ENCODE data around the gene ZNF223. TPM values are rescaled to one million over a fixed set of nuclear protein-coding genes. Genes with fewer than 3 reads are reported as not detected.

ZNF223 gene
- total RNA-seq, 5 donors from 2014 or later (not counting 1 experiment from before 2014, with no cell fraction given): 2.5 to 6.8 (median 5.9) TPM

- no peak overlapping the region for H3K27ac ChIP-seq (ENCODE audit: low read length)
- ChIA-PET CTCF (no interaction called here), POLR2A (no interaction called here)
- peaks cover 12 to 43% of the 10 kb centered on the region in 2 donors for H3K36me3 ChIP-seq (ENCODE audit: control insufficient read depth in 2 of 2, extremely low read depth in 1 of 2, insufficient read depth in 1 of 2, low read length in 1 of 2)
- Mint-ChIP-seq H3K4me1 (peaks cover 20 to 34% (median 32%) of the 10 kb centered on the region in 3 donors), H3K27me3 (peaks cover 3% of the 10 kb centered on the region in 2 donors), H3K36me3 (peaks cover 58% of the 10 kb centered on the region), H3K4me3 (peak overlapping the region; percentile 5 to 98 (median 92)), H3K9me3 (peaks cover 25 to 45% (median 25%) of the 10 kb centered on the region in 3 donors), H3K27ac (no peak overlapping the region)
- peaks cover 6 to 7% of the 10 kb centered on the region in 2 experiments for H3K4me1 ChIP-seq (ENCODE audit: control insufficient read depth in 1 of 2, extremely low read depth in 1 of 2, insufficient read depth in 2 of 2, low read length in 2 of 2)
- 100% methylated on average over 3 of the region's 6 CpGs for WGBS (ENCODE audit: insufficient coverage)
- ATAC-seq (replicated peaks in 1 of 4): no peak
- H3K9me3 ChIP-seq: peaks cover 18% of the 10 kb centered on the region
- H3K4me3 ChIP-seq (ENCODE audit: control insufficient read depth in 1 of 2, extremely low read depth in 1 of 2, low read length in 1 of 2): no peak overlapping the region
- DNase-seq: no peak
- H3K27me3 ChIP-seq (replicated peaks in 1 of 2; ENCODE audit: control insufficient read depth in 2 of 2, extremely low read depth in 1 of 2, insufficient read depth in 2 of 2, low read length in 1 of 2): no peaks in the 10 kb centered on the region
Measured at GRCh38 chr19:44026622-44027021, 25.2 kb upstream of the ZNF223 start.

- Histone ChIP-seq H3K36me3 (ENCODE audit: control insufficient read depth in 2 of 2, extremely low read depth in 1 of 2, insufficient read depth in 1 of 2, low read length in 1 of 2) (peaks cover 15 to 46% of the 10 kb centered on the region in 2 donors), H3K27me3 (replicated peaks in 1 of 2; ENCODE audit: control insufficient read depth in 2 of 2, extremely low read depth in 1 of 2, insufficient read depth in 2 of 2, low read length in 1 of 2) (no peaks in the 10 kb centered on the region), H3K9me3 (peaks cover 29% of the 10 kb centered on the region), H3K27ac (ENCODE audit: low read length) (no peak overlapping the region), H3K4me1 (ENCODE audit: control insufficient read depth in 1 of 2, extremely low read depth in 1 of 2, insufficient read depth in 2 of 2, low read length in 2 of 2) (no peaks in the 10 kb centered on the region), H3K4me3 (ENCODE audit: control insufficient read depth in 1 of 2, extremely low read depth in 1 of 2, low read length in 1 of 2) (no peak overlapping the region)
- DNase-seq (no peak), ATAC-seq (replicated peaks in 1 of 4) (no peak)
- Mint-ChIP-seq H3K9me3 (peaks cover 34 to 78% (median 59%) of the 10 kb centered on the region in 3 donors), H3K4me3 (no peak overlapping the region), H3K27ac (no peak overlapping the region), H3K36me3 (peaks cover 67% of the 10 kb centered on the region), H3K27me3 (no peaks in the 10 kb centered on the region), H3K4me1 (peaks cover 2 to 13% (median 9%) of the 10 kb centered on the region in 3 donors)
- no CpG with 5 or more reads among the region's 1 CpG for WGBS (ENCODE audit: insufficient coverage)
- ChIA-PET CTCF (no interaction called here), POLR2A (no interaction called here)
Measured at GRCh38 chr19:44032001-44032610, 19.7 kb upstream of the ZNF223 start.

DNA sequence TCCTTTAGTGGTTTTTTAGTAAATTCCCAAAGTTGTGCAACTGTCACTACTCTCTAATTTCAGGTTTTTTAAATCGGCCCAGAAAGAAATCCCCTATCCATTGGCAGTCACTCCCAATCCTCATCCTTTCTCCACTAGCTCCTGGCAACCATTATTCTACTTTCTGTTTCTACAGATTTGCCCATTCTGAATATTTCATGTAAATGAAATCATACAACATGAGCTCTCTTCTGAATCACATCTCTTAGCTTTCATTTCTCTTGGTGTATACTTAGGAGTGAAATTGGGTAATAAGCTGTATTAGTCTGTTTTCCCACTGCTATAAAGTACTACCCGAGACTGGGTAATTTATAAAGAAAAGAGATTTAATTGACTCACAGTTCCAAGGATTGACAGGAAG is 9.7 kb upstream of the ZNF223 start:
- peaks cover 17 to 22% of the 10 kb centered on the region in 2 donors for H3K27me3 Mint-ChIP-seq
- Histone ChIP-seq H3K9me3 (peaks cover 7% of the 10 kb centered on the region), H3K4me3 (ENCODE audit: control insufficient read depth in 1 of 2, extremely low read depth in 1 of 2, low read length in 1 of 2) (no peak overlapping the region), H3K36me3 (ENCODE audit: control insufficient read depth in 2 of 2, extremely low read depth in 1 of 2, insufficient read depth in 1 of 2, low read length in 1 of 2) (no peaks in the 10 kb centered on the region), H3K27me3 (replicated peaks in 1 of 2; ENCODE audit: control insufficient read depth in 2 of 2, extremely low read depth in 1 of 2, insufficient read depth in 2 of 2, low read length in 1 of 2) (no peaks in the 10 kb centered on the region), H3K27ac (ENCODE audit: low read length) (no peak overlapping the region), H3K4me1 (ENCODE audit: control insufficient read depth in 1 of 2, extremely low read depth in 1 of 2, insufficient read depth in 2 of 2, low read length in 2 of 2) (no peaks in the 10 kb centered on the region)
- no peak overlapping the region for H3K4me3 Mint-ChIP-seq
- POLR2A ChIA-PET: no interaction called here
- no peaks in the 10 kb centered on the region for H3K4me1 Mint-ChIP-seq
- no peak for ATAC-seq (replicated peaks in 1 of 4)
- CTCF ChIA-PET: interaction anchor here (0.6 kb wide), 2 partner anchors 511 to 593 kb away, joined by 4 to 8 read pairs; no protein-coding TSS in a partner anchor
- 80% methylated on average over 1 of the region's 2 CpGs for WGBS (ENCODE audit: insufficient coverage)
- H3K27ac Mint-ChIP-seq: no peak overlapping the region
- peaks cover 6% of the 10 kb centered on the region for H3K36me3 Mint-ChIP-seq
- no peak for DNase-seq
- peaks cover 30 to 58% (median 36%) of the 10 kb centered on the region in 3 donors for H3K9me3 Mint-ChIP-seq

GRCh38 chr19:44050740-44051649 is 841 bp upstream of the ZNF223 start:
- H3K9me3 Mint-ChIP-seq: peaks cover 4 to 35% (median 25%) of the 10 kb centered on the region in 3 donors
- peak; percentile 50 to 69 (median 60) for ATAC-seq (replicated peaks in 1 of 4)
- Histone ChIP-seq H3K4me1 (ENCODE audit: control insufficient read depth in 1 of 2, extremely low read depth in 1 of 2, insufficient read depth in 2 of 2, low read length in 2 of 2) (peaks cover 3 to 12% of the 10 kb centered on the region in 2 experiments), H3K27ac (ENCODE audit: low read length) (no peak overlapping the region), H3K36me3 (ENCODE audit: control insufficient read depth in 2 of 2, extremely low read depth in 1 of 2, insufficient read depth in 1 of 2, low read length in 1 of 2) (no peaks in the 10 kb centered on the region), H3K4me3 (ENCODE audit: control insufficient read depth in 1 of 2, extremely low read depth in 1 of 2, low read length in 1 of 2) (peak overlapping the region; percentile 62 to 94), H3K9me3 (no peaks in the 10 kb centered on the region), H3K27me3 (replicated peaks in 1 of 2; ENCODE audit: control insufficient read depth in 2 of 2, extremely low read depth in 1 of 2, insufficient read depth in 2 of 2, low read length in 1 of 2) (peaks cover 2 to 7% of the 10 kb centered on the region in 2 experiments)
- ChIA-PET POLR2A (interaction anchor here in 1 of 2 donors (0.5 to 0.6 kb wide), 2 partner anchors 129 to 1402 kb away, joined by 5 to 7 read pairs; no protein-coding TSS in a partner anchor), CTCF (no interaction called here)
- peaks cover 28 to 32% (median 31%) of the 10 kb centered on the region in 3 donors for H3K4me1 Mint-ChIP-seq
- H3K27ac Mint-ChIP-seq: peak overlapping the region; percentile 85 to 88
- H3K4me3 Mint-ChIP-seq: peak overlapping the region; percentile 89 to 94 (median 94)
- 18% methylated on average over 18 of the region's 21 CpGs for WGBS (ENCODE audit: insufficient coverage)
- peaks cover 27% of the 10 kb centered on the region for H3K36me3 Mint-ChIP-seq
- DNase-seq: peak in 13 of 35 experiments; percentile 3 to 43 (median 13)
- H3K27me3 Mint-ChIP-seq: peaks cover 2 to 12% of the 10 kb centered on the region in 2 donors

- POLR2A ChIA-PET: interaction anchor here in 1 of 2 donors (0.7 kb wide), 1 partner anchor 351 kb away, joined by 5 read pairs; no protein-coding TSS in a partner anchor
- Histone ChIP-seq H3K9me3 (no peaks in the 10 kb centered on the region), H3K27ac (ENCODE audit: low read length) (no peak overlapping the region), H3K4me3 (ENCODE audit: control insufficient read depth in 1 of 2, extremely low read depth in 1 of 2, low read length in 1 of 2) (no peak overlapping the region), H3K27me3 (replicated peaks in 1 of 2; ENCODE audit: control insufficient read depth in 2 of 2, extremely low read depth in 1 of 2, insufficient read depth in 2 of 2, low read length in 1 of 2) (peaks cover 0 to 7% of the 10 kb centered on the region in 2 experiments), H3K36me3 (ENCODE audit: control insufficient read depth in 2 of 2, extremely low read depth in 1 of 2, insufficient read depth in 1 of 2, low read length in 1 of 2) (peaks cover 3 to 4% of the 10 kb centered on the region in 2 donors), H3K4me1 (ENCODE audit: control insufficient read depth in 1 of 2, extremely low read depth in 1 of 2, insufficient read depth in 2 of 2, low read length in 2 of 2) (peaks cover 3 to 9% of the 10 kb centered on the region in 2 experiments)
- ATAC-seq (replicated peaks in 1 of 4) (no peak), DNase-seq (no peak)
- no peak overlapping the region for H3K27ac Mint-ChIP-seq
- peaks cover 66% of the 10 kb centered on the region for H3K36me3 Mint-ChIP-seq
- H3K4me3 Mint-ChIP-seq: no peak overlapping the region
- WGBS (ENCODE audit: insufficient coverage): 83% methylated on average over 2 of the region's 5 CpGs
- peaks cover 7 to 37% (median 36%) of the 10 kb centered on the region in 3 donors for H3K9me3 Mint-ChIP-seq
- CTCF ChIA-PET: no interaction called here
- peaks cover 24 to 28% (median 27%) of the 10 kb centered on the region in 3 donors for H3K4me1 Mint-ChIP-seq
- no peaks in the 10 kb centered on the region for H3K27me3 Mint-ChIP-seq
Measured at GRCh38 chr19:44055870-44056269, 4.0 kb downstream of the ZNF223 start.

DNA sequence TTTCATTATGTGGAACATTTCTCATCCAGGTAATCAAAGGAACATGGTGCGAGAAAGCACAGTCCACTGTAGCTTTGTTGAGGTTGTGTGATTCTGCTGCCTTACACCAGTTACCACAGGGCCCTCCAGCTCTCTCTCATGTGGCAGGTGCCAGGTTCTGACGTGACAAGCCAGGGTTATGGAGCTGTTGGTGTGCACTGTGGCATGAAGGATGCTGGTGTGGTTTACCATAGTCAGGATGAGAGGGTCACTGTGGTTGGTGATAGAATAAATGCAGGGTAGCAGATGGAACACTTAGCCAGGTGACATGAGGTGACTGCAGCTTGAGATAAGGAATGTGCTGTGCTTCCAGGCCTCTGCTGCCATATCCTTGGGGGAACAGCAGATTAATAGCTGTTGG is 7.4 kb downstream of the ZNF223 start:
- Histone ChIP-seq H3K4me3 (ENCODE audit: control insufficient read depth in 1 of 2, extremely low read depth in 1 of 2, low read length in 1 of 2) (no peak overlapping the region), H3K27me3 (replicated peaks in 1 of 2; ENCODE audit: control insufficient read depth in 2 of 2, extremely low read depth in 1 of 2, insufficient read depth in 2 of 2, low read length in 1 of 2) (no peaks in the 10 kb centered on the region), H3K27ac (ENCODE audit: low read length) (no peak overlapping the region), H3K36me3 (ENCODE audit: control insufficient read depth in 2 of 2, extremely low read depth in 1 of 2, insufficient read depth in 1 of 2, low read length in 1 of 2) (peaks cover 6 to 14% of the 10 kb centered on the region in 2 donors), H3K4me1 (ENCODE audit: control insufficient read depth in 1 of 2, extremely low read depth in 1 of 2, insufficient read depth in 2 of 2, low read length in 2 of 2) (no peaks in the 10 kb centered on the region), H3K9me3 (no peaks in the 10 kb centered on the region)
- ChIA-PET CTCF (no interaction called here), POLR2A (no interaction called here)
- no peak overlapping the region for H3K4me3 Mint-ChIP-seq
- DNase-seq (no peak), ATAC-seq (replicated peaks in 1 of 4) (no peak)
- no CpG with 5 or more reads among the region's 2 CpGs for WGBS (ENCODE audit: insufficient coverage)
- H3K4me1 Mint-ChIP-seq: no peaks in the 10 kb centered on the region
- H3K27me3 Mint-ChIP-seq: no peaks in the 10 kb centered on the region
- H3K27ac Mint-ChIP-seq: no peak overlapping the region
- H3K9me3 Mint-ChIP-seq: peaks cover 8 to 52% (median 36%) of the 10 kb centered on the region in 3 donors
- H3K36me3 Mint-ChIP-seq: peaks cover 88% of the 10 kb centered on the region
